HG02642 (cell line): ENCODE data around the gene MON2.
"Not testable (repeated sequence)": the region's sequence is repeated elsewhere in the genome, so short reads cannot be mapped to it uniquely, and the experiment has no call there.

ENCODE experiments used
- ATAC-seq: cut with Tn5 transposase; IDR thresholded peaks from one replicate; pipeline ENCODE4 v1.9.1; 2021; ENCODE audit warnings: mild to moderate bottlenecking; ENCODE audit not compliant: unreplicated experiment, poor library complexity

MON2 gene

GRCh38 chr12:62468935-62469334 is 2.3 kb downstream of the MON2 start:
- no peak for ATAC-seq

DNA sequence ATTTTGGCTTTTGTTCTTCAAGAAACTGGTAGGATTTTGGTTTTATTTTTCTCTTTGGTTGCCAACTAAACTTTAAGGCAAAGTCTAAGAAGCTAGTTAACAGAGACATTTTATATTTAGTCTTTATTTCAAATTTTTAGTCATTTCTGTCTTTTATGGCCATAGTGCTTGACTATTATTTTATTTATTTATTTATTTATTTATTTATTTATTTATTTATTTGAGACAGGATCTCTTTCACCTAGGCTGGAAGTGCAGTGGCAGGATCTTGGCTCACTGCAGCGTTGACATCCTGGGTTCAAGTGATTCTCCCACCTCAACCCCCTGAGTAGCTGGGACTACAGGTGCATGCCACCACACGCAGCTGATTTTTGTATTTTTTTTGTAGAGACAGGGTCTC is 3.1 kb downstream of the MON2 start:
- ATAC-seq, result no peak

DNA sequence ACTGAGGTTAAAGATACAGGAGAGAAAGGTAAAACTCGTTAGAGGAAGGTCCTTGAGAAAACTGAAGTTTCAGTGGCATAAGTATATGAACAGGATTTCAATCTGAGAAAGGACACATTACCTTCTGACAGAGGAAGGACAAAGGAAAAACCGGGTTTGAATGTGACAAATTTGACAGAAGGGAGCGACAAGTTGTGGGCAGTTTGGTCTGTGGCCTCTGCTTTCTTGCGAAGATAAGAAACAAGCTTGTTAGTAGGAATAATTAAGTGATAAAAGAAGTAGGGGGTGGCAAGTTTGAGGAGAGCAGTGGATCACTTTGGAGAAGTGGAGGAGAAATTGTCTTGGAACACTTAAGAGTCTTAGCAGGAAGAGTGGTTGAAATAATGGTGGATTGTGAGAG is 5.1 kb downstream of the MON2 start:
- ATAC-seq, result no peak

DNA sequence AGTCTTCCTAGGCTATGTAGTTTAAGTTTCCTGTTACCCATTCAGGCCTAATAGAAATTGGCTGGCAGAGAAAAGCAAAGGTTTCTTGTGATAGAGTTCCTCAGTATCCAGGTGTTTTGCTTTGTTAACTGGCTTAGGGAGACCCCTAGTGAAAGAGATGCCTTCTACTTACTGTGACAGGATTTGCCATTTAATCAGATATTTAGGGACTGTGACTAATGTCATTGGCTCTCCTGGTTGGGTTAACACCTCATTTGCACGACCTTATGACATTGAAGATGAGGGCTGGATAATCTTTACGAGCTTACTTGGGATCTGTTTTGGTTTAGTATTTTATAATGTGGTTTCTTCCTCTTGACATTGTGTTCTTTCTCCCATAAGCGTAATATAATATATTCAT is 5.8 kb downstream of the MON2 start:
- no peak for ATAC-seq

DNA sequence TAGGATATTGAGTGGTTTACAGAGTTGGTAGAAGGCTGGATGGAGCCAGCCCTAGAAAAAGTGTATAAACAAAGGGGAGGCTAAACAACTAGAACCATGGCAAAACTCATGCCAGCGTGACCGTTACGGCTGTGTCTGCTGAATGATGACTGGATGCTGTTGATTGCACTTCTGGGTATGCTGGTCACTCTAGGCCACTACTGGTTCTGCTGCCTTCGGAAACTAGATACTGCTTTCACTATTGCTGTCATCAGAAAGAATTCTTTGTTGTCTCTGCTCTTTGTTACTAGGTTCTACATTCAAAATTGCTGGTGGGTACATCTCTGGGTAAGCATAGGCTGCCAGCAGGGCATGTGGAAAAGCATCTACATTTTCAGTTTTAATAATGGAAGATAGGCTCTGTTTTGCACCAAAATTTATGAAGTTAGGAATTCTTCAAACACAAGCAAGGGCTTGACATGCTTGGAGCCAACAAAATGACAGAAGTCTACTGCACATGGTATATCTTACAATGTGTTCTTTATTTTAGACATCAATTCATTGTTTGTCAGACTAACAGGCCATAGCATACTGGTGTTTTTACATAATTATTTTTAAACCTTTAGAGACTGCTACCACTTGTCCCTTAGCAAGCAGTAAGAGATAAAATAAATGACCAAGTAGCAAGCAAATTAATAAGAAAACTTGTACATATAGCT is 15.4 kb downstream of the MON2 start:
- no peak for ATAC-seq

GRCh38 chr12:62482769-62483168 is 16.1 kb downstream of the MON2 start:
- ATAC-seq, result no peak

DNA sequence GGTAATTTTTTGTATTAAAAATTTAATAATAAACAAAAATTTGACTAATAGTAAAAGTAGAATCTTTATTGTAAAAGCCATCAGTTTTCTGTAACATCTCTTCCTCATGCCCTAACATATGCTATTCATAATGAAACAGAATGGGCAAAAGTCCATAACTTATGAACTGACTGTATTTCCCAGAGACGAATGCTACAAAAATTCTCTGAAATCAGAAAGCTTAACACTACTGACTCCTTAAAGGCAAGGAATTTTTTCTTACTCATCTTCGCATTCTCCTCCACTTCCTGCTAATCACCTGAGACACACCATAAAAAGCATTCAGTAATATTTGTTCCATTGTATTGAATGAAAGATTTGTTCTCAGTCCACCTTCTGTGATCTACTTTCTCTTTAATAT is 17.6 kb downstream of the MON2 start:
- ATAC-seq, result no peak

GRCh38 chr12:62505786-62506185 is 39.2 kb downstream of the MON2 start:
- ATAC-seq, result no peak

- no peak for ATAC-seq
These were observed 46.3 kb downstream of the MON2 start for GRCh38 chr12:62512901-62513300.

- ATAC-seq, result not testable (repeated sequence)
These were observed 47.5 kb downstream of the MON2 start for GRCh38 chr12:62514080-62514479.

DNA sequence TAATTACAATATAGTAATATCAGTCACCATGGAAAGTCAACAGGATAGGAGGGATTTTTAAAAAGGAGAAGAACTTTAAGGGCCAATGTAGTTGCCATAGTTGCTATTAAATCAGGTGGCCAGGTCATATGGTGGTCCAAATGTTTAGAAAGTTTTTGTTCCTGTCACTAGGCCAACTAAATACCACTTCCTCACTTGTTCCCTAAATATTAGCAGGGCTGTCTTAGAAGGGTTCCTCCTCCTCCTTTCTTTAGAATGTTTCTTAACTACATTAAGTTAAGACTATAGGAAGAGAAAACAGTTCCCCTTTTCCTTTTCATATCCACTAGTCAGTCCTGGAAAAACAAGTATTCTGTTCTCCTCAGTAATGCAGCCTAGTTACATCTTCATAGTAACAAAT is 50.3 kb downstream of the MON2 start:
- no peak for ATAC-seq

- ATAC-seq, result no peak
These were observed 51.3 kb downstream of the MON2 start for GRCh38 chr12:62517887-62518286.

DNA sequence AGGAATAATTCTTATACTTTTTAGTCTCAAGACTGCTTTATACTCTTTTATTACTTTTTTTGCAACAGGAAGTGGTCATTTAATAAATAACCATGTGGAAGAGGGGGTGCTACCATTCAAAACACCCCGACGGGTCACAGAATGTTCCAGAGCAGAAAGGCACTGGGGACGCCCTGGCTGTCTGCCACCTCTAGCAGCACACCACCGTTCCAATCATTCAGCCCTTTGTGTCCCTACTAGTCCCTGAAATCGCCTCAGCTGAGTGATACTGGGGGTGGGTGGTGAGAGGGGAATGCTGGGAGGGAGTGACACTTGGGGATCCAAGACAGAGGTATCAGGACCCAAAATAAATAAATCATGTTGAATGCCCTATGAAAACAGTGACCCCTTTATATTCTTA is 52.4 kb downstream of the MON2 start:
- ATAC-seq, result no peak

DNA sequence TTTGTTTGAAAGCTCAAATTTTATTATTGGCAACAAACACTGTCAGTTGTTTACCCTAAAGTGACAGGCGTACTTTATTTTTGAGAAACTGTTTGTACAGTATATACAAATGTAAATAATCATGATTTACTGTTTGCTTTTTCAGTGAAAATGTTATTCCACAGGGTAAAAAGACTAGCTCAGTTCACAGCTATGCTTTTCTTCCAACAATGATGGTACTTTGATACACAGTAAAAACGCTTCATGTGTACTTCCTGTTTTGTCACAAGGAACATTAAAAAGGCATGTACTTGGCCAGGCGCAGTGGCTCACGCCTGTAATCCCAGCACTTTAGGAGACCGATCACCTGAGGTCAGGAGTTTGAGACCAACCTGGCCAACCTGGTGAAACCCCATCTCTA is 53.7 kb downstream of the MON2 start:
- ATAC-seq, result no peak

DNA sequence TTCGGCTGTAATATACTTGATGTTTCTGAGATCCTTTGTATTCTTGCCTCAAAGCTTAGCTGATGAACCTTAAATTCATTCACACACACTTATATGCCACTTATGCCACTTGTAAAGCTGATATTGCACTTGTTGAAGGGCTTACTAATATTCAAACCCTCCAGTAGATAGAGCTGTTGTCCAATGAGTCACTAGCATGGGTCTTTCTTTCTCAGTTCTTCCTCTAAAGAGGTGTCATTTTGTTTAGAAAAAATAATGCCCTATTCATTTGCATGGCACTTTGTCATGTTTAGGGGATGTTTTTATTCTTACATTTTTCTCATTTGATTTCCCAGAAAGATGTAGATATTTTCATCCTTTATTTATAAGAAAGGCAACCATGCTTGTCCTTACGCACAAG is 56.4 kb downstream of the MON2 start:
- ATAC-seq, result no peak

- ATAC-seq, result no peak
These were observed 57.0 kb downstream of the MON2 start for GRCh38 chr12:62523619-62524018.

DNA sequence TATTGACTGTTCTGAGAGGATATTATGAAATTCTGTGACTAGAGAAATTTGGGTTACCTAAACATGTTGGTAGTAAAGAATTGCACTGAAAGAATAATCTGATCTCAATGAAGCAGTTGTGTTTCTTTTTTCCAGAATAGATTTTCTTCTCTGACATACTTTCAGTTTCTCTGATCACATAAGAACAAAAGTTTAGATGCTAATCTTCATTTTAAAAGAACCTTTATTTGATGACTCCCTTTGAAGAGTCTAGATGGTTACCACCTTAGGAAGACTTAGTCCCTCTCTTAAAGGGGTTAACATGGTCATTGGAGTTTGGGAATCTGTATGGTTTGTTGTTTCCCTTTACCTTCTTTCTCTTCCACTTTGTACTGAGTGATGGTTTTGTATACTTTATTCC is 58.6 kb downstream of the MON2 start:
- ATAC-seq, result no peak

- no peak for ATAC-seq
These were observed 64.0 kb downstream of the MON2 start for GRCh38 chr12:62530596-62530995.

GRCh38 chr12:62532333-62532732 is 65.7 kb downstream of the MON2 start:
- ATAC-seq, result no peak

- no peak for ATAC-seq
These were observed 66.6 kb downstream of the MON2 start for GRCh38 chr12:62533087-62533754.

DNA sequence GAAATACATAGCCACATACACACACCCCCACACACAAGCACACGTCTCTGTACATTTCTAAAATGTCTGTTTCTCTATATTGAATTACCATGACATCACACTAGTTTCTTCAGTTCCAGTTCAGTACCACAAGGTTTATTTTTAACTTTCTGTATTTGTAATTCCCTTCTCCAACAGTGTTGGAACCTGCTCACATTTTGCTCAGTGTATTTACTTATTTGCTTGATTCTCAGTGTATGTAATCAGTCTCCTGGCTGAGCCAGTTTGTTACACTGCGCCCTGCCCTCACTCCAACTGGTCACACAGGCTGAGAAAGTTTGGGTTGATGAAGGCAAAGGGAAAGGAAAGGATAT is 67.1 kb downstream of the MON2 start:
- no peak for ATAC-seq

- ATAC-seq, result no peak
These were observed 69.9 kb downstream of the MON2 start for GRCh38 chr12:62536546-62536945.
